T-cell (primary cell): ENCODE results near the gene BCR. TPM values are rescaled to one million over a fixed set of nuclear protein-coding genes. Genes with fewer than 3 reads are reported as not detected.

Source experiments
- total RNA-seq, 35 experiments: library from RNA in 6 of 35; stranded (reverse) in 6 of 35; fragments of 120-200 nt in 1 of 35; gene quantifications; one replicate each; pipeline versions ENCODE4 v1.2.1 to v1.2.4 and lab custom pipeline; 2013 to 2026

BCR gene
- total RNA-seq, 5 donors from 2014 or later (not counting 1 experiment from before 2014, with no cell fraction given): 74.6 to 103 (median 85.5) TPM

Other genes with a start within 250 kb of the BCR start
- gene GNAZ, start 110.0 kb upstream of the BCR start, total RNA-seq: 1 to 10 TPM in 4 of 5 donors, under 1 TPM in 1; 0.70 to 1.4 (median 1.3) TPM
- under 1 TPM in 1 of 5 donors, not detected in 4; 0.83 TPM for gene RSPH14, start 38.5 kb upstream of the BCR start, total RNA-seq
- 1 to 10 TPM in 1 of 5 donors, under 1 TPM in 4; 0.18 to 1.8 (median 0.47) TPM for gene RAB36, start 35.0 kb upstream of the BCR start, total RNA-seq